GM11168 (cell line): ENCODE measurements around the gene TTLL8.

ENCODE experiments used
- in situ Hi-C: fragments of 300-500 bp; cut with MboI; formaldehyde crosslinking; loops from one replicate; pipeline ENCODE4 v1.12.0; 2022; ENCODE audit warnings: low sequenced_read_pairs; ENCODE audit not compliant: unreplicated experiment

The TTLL8 gene

GRCh38 chr22:50046481-50047245 is 11.4 kb downstream of the TTLL8 start:
- in situ Hi-C loops = loop anchor here (25.0 kb wide), 2 partner anchors 284 to 1959 kb away; no protein-coding TSS in a partner anchor

- in situ Hi-C loops = loop anchor here (25.0 kb wide), 2 partner anchors 284 to 1959 kb away; no protein-coding TSS in a partner anchor
These were observed 12.1 kb downstream of the TTLL8 start for GRCh38 chr22:50046019-50046415.

GRCh38 chr22:50045211-50046018 is 12.7 kb downstream of the TTLL8 start:
- in situ Hi-C loops = loop anchor here (25.0 kb wide), 2 partner anchors 283 to 1958 kb away; no protein-coding TSS in a partner anchor

GRCh38 chr22:50044485-50045118 is 13.5 kb downstream of the TTLL8 start:
- in situ Hi-C loops = loop anchor here (25.0 kb wide), 2 partner anchors 282 to 1957 kb away; no protein-coding TSS in a partner anchor

GRCh38 chr22:50041361-50042065 is 16.6 kb downstream of the TTLL8 start:
- in situ Hi-C loops = loop anchor here (25.0 kb wide), 2 partner anchors 279 to 1954 kb away; no protein-coding TSS in a partner anchor

- in situ Hi-C loops = loop anchor here (25.0 kb wide), 2 partner anchors 278 to 1953 kb away; no protein-coding TSS in a partner anchor
These were observed 17.4 kb downstream of the TTLL8 start for GRCh38 chr22:50040717-50041116.

- in situ Hi-C loops = loop anchor here (25.0 kb wide), 2 partner anchors 278 to 1953 kb away; no protein-coding TSS in a partner anchor
These were observed 18.2 kb downstream of the TTLL8 start for GRCh38 chr22:50039669-50040443.

GRCh38 chr22:50035976-50036724 is 21.9 kb downstream of the TTLL8 start:
- in situ Hi-C loops = loop anchor here (25.0 kb wide), 2 partner anchors 274 to 1949 kb away; no protein-coding TSS in a partner anchor

- in situ Hi-C loops = loop anchor here (25.0 kb wide), 2 partner anchors 273 to 1948 kb away; no protein-coding TSS in a partner anchor
These were observed 22.8 kb downstream of the TTLL8 start for GRCh38 chr22:50035131-50035881.

GRCh38 chr22:50034126-50035081 is 23.7 kb downstream of the TTLL8 start:
- in situ Hi-C loops = loop anchor here (25.0 kb wide), 2 partner anchors 272 to 1947 kb away; no protein-coding TSS in a partner anchor

GRCh38 chr22:50032941-50033601 is 25.0 kb downstream of the TTLL8 start:
- in situ Hi-C loops = loop anchor here (25.0 kb wide), 2 partner anchors 271 to 1946 kb away; no protein-coding TSS in a partner anchor

- in situ Hi-C loops = loop anchor here (25.0 kb wide), 2 partner anchors 270 to 1945 kb away; no protein-coding TSS in a partner anchor
These were observed 25.8 kb downstream of the TTLL8 start for GRCh38 chr22:50032109-50032871.

GRCh38 chr22:50031189-50032091 is 26.7 kb downstream of the TTLL8 start:
- in situ Hi-C loops = loop anchor here (25.0 kb wide), 2 partner anchors 269 to 1944 kb away; no protein-coding TSS in a partner anchor
